Measurements from ENCODE around the gene CACNA2D3. TPM values are rescaled to one million over a fixed set of nuclear protein-coding genes. Genes with fewer than 3 reads are reported as not detected.

CACNA2D3 gene
- total RNA-seq, 1 donor from 2014 or later = 17.2 TPM

- no peaks in the 10 kb centered on the region for H3K36me3 ChIP-seq
- H3K27me3 ChIP-seq = no peaks in the 10 kb centered on the region
- no peak for DNase-seq (ENCODE audit: extremely low spot score in 2 of 2)
- peaks cover 15% of the 10 kb centered on the region for H3K4me1 ChIP-seq
- H3K9me3 ChIP-seq = no peaks in the 10 kb centered on the region
- TF ChIP-seq POLR2AphosphoS5 (IDR thresholded peaks at IDR 0.05; ENCODE audit: insufficient read depth in 1 of 2, low read depth in 1 of 2) (no peak), POLR2A (IDR thresholded peaks at IDR 0.05) (no peak), CTCF (IDR thresholded peaks at IDR 0.05) (no peak)
- intact Hi-C loops (cut with DNase I) = no loop called here
- no peak overlapping the region for H3K27ac ChIP-seq
- H3K4me3 ChIP-seq = no peak overlapping the region
Observed at GRCh38 chr3:54899273-54899672, 776.9 kb downstream of the CACNA2D3 start.

DNA sequence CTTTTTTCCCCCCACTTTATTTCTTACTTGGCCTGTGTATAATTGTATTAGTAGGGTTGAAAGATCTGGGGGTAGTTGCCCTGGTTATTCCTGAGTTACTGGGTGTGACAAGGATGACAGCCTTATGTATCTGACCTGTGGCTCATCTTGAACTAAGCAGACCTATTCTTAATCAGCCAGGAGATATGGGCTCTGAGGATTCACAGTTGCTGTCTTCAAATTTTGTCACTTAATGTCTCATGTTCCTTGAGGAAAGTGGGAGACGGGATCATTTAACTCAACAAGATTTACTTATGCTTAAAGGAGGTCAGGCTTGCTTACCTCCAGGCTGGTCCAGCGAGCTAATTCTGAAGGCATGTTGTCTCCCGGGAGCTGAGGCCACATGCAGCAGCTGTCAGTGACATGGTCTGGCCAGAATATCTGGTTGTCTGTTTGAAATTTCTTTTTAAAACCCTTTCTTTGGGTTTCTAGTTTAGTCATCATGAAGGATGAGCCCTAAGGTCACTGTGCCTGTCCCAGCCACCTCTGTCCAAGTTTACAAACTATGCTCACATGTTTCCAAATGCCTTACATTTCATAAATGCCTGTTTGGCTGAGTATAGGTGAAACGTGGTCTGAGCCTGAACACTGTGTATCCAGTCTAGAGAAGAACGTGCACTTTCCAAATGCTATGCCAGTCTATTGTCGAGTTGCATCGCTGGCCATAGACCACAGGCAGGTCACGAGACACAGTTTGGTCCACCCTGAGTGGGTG lies 778.7 kb downstream of the CACNA2D3 start:
- intact Hi-C loops (cut with DNase I) = no loop called here
- DNase-seq (ENCODE audit: extremely low spot score in 2 of 2) = no peak
- no peak overlapping the region for H3K4me3 ChIP-seq
- H3K4me1 ChIP-seq = peaks cover 15% of the 10 kb centered on the region
- H3K9me3 ChIP-seq = no peaks in the 10 kb centered on the region
- TF ChIP-seq POLR2AphosphoS5 (IDR thresholded peaks at IDR 0.05; ENCODE audit: insufficient read depth in 1 of 2, low read depth in 1 of 2) = no peak
- no peak for TF ChIP-seq POLR2A (IDR thresholded peaks at IDR 0.05)
- TF ChIP-seq CTCF (IDR thresholded peaks at IDR 0.05) = no peak
- H3K36me3 ChIP-seq = no peaks in the 10 kb centered on the region
- H3K27me3 ChIP-seq = no peaks in the 10 kb centered on the region
- H3K27ac ChIP-seq = no peak overlapping the region

GRCh38 chr3:54901906-54902685 lies 779.7 kb downstream of the CACNA2D3 start:
- H3K9me3 ChIP-seq = no peaks in the 10 kb centered on the region
- intact Hi-C loops (cut with DNase I) = no loop called here
- TF ChIP-seq POLR2A (IDR thresholded peaks at IDR 0.05) = no peak
- TF ChIP-seq POLR2AphosphoS5 (IDR thresholded peaks at IDR 0.05; ENCODE audit: insufficient read depth in 1 of 2, low read depth in 1 of 2) = no peak
- TF ChIP-seq CTCF (IDR thresholded peaks at IDR 0.05) = no peak
- H3K27me3 ChIP-seq = no peaks in the 10 kb centered on the region
- H3K27ac ChIP-seq = no peak overlapping the region
- DNase-seq (ENCODE audit: extremely low spot score in 2 of 2) = peak in 1 of 2 donors; percentile 58
- H3K4me1 ChIP-seq = peaks cover 15% of the 10 kb centered on the region
- H3K36me3 ChIP-seq = no peaks in the 10 kb centered on the region
- H3K4me3 ChIP-seq = no peak overlapping the region

DNA sequence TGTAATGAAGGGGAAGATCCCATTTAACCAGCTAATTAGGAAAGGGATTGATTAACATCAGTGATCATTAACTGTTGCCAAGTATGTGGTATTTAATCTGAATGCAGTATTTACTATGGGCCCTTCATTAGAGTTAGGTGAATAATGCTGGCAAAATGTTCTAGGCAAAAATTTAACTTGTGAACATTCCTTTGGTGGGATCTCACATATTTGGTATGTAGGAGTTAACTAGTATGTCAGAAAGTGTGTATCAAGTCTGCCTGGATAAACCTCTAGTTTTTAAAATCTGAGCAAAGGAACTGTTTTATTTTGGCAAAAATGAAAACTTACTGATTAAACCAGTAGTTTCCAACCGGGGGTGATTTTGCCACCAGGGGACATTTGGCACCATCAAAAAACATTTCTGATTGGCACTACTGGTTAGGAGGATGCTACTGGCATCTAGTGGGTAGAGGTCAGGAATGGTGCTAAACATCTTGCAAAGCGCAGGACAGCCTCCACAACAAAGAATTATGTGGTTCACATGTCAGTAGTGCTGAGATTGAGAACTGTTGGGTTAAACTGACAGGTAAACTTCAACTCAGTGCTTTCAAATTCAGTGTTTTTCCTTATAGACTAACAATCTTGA lies 783.0 kb downstream of the CACNA2D3 start:
- no peak for DNase-seq (ENCODE audit: extremely low spot score in 2 of 2)
- H3K36me3 ChIP-seq = no peaks in the 10 kb centered on the region
- H3K27ac ChIP-seq = no peak overlapping the region
- H3K4me3 ChIP-seq = no peak overlapping the region
- TF ChIP-seq POLR2A (IDR thresholded peaks at IDR 0.05) (no peak), CTCF (IDR thresholded peaks at IDR 0.05) (no peak), POLR2AphosphoS5 (IDR thresholded peaks at IDR 0.05; ENCODE audit: insufficient read depth in 1 of 2, low read depth in 1 of 2) (no peak)
- no peaks in the 10 kb centered on the region for H3K27me3 ChIP-seq
- intact Hi-C loops (cut with DNase I) = no loop called here
- no peaks in the 10 kb centered on the region for H3K4me1 ChIP-seq
- H3K9me3 ChIP-seq = no peaks in the 10 kb centered on the region
